ENCODE data around the gene MAGEA8.
"Not testable (repeated sequence)": the region's sequence is repeated elsewhere in the genome, so short reads cannot be mapped to it uniquely, and the experiment has no call there.

Gene MAGEA8

DNA sequence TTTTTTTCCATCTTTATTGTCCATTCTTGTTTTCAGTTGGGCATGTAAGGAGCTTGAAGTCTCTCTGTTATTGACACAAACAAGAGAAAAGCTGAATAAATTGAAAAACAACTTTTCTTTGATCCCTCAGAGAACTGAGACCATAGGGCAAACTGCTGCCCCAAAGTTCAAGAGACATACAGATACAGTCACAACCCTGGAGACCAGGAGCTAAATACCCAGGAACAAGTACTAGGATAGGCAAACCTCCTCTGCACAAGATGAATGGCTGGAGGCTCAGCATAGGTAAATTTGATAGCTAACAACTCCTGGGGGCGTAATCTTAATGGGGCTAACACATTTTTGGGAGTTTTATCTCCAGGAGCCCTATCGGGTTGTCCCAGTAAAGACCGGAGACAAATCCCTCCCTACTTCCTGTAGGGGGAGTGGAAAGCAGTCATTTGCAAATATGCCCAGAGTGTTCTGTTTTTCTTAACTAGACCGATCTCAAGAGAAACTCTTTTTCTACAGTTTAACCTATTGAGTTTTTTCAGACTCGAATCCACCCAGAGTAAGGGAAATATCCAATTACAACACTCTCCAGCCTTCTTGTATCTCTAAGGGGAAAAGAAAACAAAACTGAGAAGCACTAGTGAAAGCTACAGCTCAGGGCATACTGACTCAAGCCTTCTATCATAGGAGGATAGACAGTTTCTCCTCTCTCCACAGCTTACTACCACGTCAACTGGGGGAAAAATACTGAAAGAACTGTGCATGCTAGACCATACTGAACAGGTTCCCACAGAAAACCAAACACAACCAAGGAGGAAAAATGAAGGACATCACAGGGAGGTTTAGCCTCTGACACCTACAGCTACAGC lies 23.1 kb downstream of the MAGEA8 start:
- DNase-seq (ENCODE audit: low read depth), result peak; percentile 3

DNA sequence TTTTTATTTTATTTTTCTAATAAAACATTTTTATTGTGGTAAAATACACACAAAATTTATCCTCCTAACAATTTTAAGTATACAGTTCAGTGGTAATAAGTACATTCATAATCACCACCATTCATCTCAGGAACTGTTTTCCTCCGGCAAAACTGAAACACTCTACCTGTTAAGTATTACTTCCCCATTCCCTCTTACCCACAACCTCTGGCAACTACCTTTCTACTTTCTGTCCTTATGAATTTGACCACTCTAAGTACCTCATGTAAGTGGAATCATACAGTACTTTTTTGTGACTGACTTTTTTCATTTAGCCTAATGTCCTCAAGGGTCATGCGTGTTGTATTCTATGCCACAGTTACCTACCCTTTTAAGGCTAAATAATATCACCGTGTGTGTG lies 27.3 kb downstream of the MAGEA8 start:
- no peak for DNase-seq (ENCODE audit: low read depth)

DNA sequence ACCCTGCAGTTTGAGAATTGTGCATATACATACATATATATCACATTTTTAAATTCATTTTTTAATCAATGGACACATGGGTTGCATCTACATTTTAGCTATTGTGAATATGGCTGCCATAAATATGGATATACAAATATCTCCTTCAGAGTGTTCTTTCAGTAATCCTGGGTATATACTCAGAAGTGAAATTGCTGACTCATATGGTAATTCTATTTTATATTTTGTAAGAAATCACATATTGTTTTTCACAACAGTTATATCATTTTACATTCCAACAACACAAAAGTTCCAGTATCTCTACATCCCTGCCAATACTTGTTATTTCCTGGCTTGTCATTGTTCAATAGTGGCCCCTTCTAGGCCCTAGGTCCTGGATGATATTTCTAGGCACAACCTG lies 27.7 kb downstream of the MAGEA8 start:
- no peak for DNase-seq (ENCODE audit: low read depth)

DNA sequence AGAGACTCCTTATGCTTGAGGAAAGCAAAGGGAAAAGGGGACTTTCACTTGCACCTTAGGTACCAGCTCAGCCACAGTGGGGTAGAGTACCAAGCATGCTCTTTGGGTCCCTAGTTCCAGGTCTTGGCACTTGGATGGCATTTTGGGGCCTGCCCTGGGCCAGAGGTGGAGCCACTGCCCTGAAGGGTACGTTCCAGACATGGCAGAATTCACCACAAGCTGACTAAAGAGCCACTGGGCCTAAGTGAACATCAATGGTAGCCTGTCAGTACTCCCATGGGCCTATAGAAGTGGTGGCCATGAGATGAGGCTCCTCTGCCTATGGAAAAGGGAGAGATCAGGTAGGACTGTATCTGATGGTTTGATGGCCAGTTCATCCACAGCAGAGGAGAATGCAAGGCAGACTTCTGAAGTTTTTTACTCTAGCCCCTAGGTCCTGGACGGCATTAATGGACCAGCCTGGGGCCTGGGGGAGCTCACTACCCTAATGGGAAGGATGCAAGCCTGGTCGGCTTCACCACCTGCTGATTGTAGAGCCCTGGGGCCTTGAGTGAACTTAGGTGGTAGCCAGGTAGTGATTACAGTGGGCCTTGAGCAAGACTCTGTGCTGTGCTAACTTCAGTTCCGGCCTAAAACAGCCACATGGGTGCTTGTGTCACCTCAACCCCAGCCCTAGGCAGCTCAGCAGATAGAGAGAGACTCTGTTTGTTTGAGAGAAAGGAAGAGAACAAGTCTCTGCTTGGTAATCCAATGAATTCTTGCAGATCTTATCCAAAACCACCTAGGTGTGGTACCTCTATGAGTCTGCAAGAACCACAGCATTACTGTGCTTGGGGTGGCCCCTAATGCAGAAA lies 28.6 kb downstream of the MAGEA8 start:
- no peak for DNase-seq (ENCODE audit: low read depth)

DNA sequence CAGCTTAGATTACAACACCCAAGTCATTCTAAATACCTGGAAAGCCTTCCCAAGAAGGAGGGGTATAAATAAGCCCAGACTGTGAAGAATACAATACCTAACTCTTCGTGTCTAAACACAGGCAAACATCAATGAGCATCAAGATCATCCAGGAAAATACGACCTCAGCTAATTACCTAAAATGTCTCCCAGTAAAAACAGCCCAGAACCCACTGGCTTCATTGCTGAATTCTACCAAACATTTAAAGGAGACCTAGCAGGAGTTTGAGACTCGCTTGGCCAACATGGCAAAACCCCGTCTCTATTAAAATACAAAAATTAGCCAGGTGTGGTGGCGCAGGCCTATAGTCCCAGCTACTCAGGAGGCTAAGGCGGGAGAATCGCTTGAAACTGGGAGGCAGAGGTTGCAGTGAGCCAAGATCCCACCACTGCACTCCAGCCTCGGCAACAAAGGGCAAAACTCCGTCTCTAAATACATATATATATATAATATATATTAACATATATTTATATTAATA lies 29.3 kb downstream of the MAGEA8 start:
- no peak for DNase-seq (ENCODE audit: low read depth)

DNA sequence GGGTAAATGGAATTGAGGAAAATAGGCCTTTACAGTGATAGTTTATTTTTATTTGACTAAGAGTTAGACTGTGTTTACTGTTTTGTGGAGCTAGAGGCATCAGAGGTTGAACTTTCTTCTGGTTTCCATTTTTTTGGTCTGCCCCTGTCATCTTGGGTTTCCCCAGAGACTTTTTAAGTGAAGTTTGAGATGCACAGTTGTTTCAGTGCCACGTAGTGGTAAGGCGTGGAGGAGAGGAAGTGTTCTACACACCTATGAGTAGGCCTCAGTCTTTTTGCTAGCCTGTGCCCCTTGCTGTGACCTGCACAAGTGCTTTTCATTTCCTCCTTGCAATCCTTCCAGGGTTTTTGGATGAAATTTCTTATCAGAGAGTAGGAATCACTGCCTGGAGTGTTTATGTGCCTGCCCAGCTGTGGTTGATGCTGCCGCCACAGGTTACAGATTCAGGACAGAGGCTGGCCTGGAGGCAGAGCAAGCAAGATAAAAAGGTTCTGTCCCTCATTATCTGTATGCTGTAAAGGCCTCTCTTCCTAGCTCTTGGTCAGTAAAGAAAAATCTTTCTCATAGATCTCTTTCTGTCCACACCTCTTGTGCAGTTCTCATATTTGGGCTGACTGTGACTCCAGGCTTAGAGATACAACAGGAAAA lies 35.9 kb downstream of the MAGEA8 start:
- no peak for DNase-seq (ENCODE audit: low read depth)

DNA sequence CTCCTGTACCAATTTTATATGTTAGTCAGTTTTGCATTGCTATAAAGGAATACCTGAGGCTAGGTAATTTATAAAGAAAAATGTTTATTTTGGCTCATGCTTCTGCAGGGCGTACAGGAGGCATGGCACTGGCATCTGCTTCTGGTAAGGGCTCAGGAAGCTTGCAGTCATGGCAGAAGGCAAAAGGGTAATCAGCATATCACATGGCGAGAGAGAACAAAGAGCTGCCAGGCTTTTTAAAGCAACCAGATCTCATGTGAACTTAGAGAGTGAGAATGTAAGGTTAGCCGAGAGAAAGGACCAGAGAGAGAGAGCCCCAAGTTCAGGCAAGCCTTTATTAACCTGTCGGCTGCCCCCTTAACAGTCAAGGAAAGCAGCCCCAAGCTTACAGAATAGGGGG lies 42.9 kb downstream of the MAGEA8 start:
- DNase-seq (ENCODE audit: low read depth), result not testable (repeated sequence)

DNA sequence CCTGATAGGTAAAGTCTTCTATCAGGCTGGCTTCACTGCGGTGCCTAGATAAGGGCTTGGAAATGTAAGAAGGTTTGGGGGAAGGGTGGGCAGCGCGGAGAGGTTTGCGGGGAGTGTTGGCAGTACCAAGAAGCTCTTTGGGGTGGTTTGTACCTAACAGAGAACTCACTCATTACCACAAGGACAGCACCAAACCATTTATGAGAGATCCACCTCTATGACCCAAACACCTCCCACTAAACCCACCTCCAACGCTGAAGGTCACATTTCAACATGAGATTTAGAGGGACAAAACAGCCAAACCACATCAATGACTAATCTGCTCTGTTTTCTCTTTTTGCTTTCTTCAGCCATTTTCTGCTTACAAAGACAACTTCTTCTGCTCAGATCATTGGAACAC lies 43.5 kb downstream of the MAGEA8 start:
- not testable (repeated sequence) for DNase-seq (ENCODE audit: low read depth)

DNA sequence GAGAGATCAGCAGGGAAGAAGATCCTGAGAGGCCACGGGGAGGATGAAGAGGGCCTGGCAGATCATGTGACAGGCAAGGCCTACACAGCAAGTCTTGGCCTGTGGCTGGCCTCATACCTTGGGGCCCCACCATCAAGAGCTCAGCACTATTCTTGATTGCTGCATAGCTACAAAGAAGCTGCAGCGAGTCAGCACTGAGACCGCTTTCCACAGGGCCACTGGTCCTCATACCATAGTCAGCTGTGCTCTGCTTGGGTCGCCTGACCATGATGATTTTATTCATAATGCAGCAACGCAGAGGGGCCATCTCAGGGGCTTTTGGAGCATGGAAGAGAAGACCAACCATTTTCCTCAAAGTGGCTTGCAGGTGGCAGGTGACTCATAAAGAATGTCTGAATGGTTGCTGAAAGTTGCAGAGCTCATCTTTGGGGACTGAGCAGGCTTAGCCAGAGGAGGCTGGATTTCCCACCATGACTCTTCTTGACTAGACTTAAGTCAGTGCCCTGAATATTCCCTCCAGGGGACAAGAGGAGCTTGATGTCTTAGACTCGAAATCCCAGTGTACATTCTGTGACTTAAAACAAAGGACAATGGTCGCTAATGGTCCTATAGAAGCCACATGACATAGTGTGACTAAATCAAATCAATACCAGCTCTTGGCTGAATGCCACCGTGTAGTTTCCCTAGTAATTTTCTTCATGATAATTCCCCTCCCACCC lies 46.4 kb downstream of the MAGEA8 start:
- not testable (repeated sequence) for DNase-seq (ENCODE audit: low read depth)

DNA sequence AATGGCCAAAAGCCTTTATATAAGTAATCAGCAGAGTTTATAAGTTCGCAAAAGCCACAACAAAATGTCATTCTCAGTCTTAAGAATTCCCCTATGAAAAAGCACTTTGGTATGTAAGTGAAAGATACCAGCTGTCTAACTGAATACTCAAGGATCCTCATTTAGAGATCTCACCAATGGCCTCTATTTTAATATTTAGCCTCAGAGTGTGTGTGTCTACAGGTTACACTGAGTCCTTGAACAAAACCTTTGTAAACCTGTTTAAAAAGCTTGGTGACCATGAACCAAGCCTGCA lies 46.9 kb downstream of the MAGEA8 start:
- DNase-seq (ENCODE audit: low read depth), result not testable (repeated sequence)

DNA sequence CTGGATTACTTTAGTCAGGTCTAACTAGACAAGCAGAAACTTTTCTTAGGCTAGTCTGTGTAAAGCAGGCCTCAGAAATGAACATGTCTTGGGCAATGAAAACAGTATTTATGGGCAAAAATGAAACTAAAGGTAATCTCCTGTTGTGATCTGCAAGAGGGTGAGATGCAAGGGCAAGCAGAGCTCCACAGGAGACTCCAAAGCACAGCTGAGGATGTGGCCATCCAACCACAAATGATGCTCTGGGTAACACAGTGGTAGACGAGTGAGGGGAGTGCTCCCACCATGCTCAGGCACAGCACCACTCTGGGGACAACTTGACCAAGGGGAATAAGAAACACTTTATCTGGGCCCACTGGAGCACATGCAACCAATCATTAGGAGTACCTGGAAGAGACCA lies 47.7 kb downstream of the MAGEA8 start:
- DNase-seq (ENCODE audit: low read depth), result not testable (repeated sequence)

DNA sequence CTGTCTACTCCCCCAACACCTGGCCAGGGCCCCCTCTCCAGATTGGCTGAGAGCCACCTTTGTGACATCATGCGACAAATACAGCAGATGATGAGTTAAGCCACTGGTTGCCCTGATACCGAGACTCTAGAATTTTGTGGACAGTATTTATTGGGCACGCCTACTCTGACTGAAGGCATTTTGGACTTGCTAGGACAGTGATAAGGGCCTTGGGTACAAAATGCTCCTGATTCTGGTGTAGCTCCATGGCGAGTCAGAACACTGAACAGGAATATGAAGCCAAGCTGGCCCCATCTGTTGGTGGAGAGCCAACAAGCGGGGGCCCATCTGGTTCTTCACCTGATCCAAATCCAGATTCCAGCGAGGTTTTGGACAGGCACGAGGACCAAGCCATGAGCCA lies 48.4 kb downstream of the MAGEA8 start, which contains the start of gene HSFX4:
Gene HSFX4 (plus strand): TSS at position 174 of the 400 bp plus-strand sequence. CDS start 72 bp downstream, at position 246.
- not testable (repeated sequence) for DNase-seq (ENCODE audit: low read depth)

DNA sequence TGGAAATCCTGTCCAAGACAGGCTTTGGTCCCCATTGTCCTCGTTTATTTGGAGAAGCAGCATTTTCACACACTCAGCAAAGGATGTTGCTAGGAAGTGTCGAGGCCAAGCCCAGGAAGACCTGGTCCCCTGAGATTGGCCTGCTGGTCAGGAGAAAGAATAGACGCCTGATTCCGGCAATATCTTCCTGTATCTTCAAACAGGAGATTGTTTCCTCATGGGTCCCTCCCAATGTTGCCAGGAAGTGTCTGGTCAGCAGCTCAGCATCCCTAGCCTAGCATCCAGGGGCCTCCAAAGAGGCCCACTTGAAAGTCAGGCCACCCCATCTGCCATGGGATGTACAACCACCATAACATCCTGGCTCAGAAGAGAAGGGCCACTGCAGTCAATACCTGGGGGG lies 50.4 kb downstream of the MAGEA8 start:
- DNase-seq (ENCODE audit: low read depth), result not testable (repeated sequence)

DNA sequence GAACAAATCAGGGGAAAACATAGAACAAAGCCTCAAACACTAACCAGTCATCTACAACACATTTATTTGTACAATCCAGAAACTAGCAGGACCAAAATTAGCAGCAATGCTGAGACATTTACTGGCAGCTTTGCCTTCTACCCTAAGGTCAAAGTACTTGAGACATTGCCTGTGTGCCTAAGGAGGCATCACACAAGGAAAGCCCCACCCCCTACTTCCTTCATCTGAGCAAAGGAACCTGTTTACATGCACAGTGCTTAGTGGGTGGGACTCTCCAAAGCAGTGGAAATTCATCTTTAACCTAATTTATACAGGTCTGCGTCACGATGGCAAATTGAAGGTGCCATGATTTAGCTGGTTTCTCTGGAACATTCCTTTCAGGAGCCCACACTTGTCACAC lies 51.2 kb downstream of the MAGEA8 start:
- not testable (repeated sequence) for DNase-seq (ENCODE audit: low read depth)

DNA sequence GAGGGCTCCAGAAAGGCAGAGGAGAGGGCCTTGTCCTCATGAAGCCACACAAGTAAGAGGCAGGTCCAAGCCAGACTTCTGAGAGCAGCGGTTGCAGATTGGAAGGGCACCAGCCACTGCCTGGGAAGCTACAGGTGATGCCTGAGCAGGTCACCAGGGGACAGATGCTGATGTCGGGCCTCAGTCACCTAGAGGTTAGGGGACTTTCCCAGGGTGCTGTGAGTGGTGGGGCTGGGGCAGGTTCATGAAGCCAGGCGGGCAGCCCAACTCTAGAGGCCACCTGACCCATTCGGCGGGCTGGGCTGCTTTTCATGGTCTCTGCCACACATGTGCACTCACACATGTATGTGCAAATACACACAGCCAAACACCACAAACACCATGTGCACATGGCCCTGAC lies 52.0 kb downstream of the MAGEA8 start:
- not testable (repeated sequence) for DNase-seq (ENCODE audit: low read depth)

DNA sequence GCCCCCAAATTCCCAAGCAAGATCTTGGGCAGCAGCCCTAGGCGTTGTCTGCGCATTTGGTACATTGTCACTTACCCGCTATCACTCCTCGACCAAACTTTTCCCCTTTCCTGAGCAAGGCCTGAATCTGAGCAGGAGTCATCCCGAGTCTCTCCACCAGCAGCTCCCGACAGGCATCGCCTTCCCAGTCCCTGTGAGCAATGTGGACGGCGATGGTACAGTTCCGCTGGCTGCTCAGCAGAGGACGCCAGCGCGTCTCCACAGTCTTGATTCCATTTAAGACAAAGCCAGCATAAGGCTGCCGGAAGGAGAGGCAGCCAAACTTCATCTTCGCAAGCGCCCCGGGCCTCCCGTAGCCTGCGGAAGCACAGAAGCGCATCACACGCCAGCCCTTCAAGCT lies 52.6 kb downstream of the MAGEA8 start:
- DNase-seq (ENCODE audit: low read depth), result not testable (repeated sequence)
